Measurements from ENCODE around the gene ECI1.
A peak's percentile ranks its signal among the peaks of the same experiment; 100 is the strongest.

The ECI1 gene

GRCh38 chr16:2280461-2280860 is 29.1 kb upstream of the ECI1 start:
- H3K4me3 ChIP-seq (ENCODE audit: control insufficient read depth, low read depth, low read length), result no peak overlapping the region
- no peak for DNase-seq (ENCODE audit: low read depth)
- no peak for TF ChIP-seq CTCF (IDR thresholded peaks at IDR 0.05; ENCODE audit: control insufficient read depth, insufficient read depth, low read depth, low read length, missing control alignments)

- DNase-seq (ENCODE audit: low read depth), result no peak
- no peak overlapping the region for H3K4me3 ChIP-seq (ENCODE audit: control insufficient read depth, low read depth, low read length)
- TF ChIP-seq CTCF (IDR thresholded peaks at IDR 0.05; ENCODE audit: control insufficient read depth, insufficient read depth, low read depth, low read length, missing control alignments), result no peak
Measured at GRCh38 chr16:2278956-2279800, 27.8 kb upstream of the ECI1 start.

- no peak for DNase-seq (ENCODE audit: low read depth)
- TF ChIP-seq CTCF (IDR thresholded peaks at IDR 0.05; ENCODE audit: control insufficient read depth, insufficient read depth, low read depth, low read length, missing control alignments), result peak; percentile 19
- H3K4me3 ChIP-seq (ENCODE audit: control insufficient read depth, low read depth, low read length), result no peak overlapping the region
Measured at GRCh38 chr16:2278272-2278608, 26.9 kb upstream of the ECI1 start.

- no peak for TF ChIP-seq CTCF (IDR thresholded peaks at IDR 0.05; ENCODE audit: control insufficient read depth, insufficient read depth, low read depth, low read length, missing control alignments)
- DNase-seq (ENCODE audit: low read depth), result no peak
- H3K4me3 ChIP-seq (ENCODE audit: control insufficient read depth, low read depth, low read length), result no peak overlapping the region
Measured at GRCh38 chr16:2277466-2278271, 26.3 kb upstream of the ECI1 start.

- no peak for DNase-seq (ENCODE audit: low read depth)
- TF ChIP-seq CTCF (IDR thresholded peaks at IDR 0.05; ENCODE audit: control insufficient read depth, insufficient read depth, low read depth, low read length, missing control alignments), result no peak
- no peak overlapping the region for H3K4me3 ChIP-seq (ENCODE audit: control insufficient read depth, low read depth, low read length)
Measured at GRCh38 chr16:2276368-2277195, 25.2 kb upstream of the ECI1 start.
